Breast epithelium (tissue), 4 donors: ENCODE results near the gene MAU2. TPM values are rescaled to one million over a fixed set of nuclear protein-coding genes. Genes with fewer than 3 reads are reported as not detected.

Source experiments
- DNase-seq, 2 donors: peaks; one replicate each; pipeline ENCODE4 v3.0.0-alpha.2; 2019; ENCODE audit warnings: low spot score in 2 of 2
- H3K27ac ChIP-seq, 2 donors: fragments of 200-600 bp; sonication (generic) in 1 of 2; one replicate each; pipeline ENCODE4 v1.5.1; 2016 to 2019; ENCODE audit warnings: mild to moderate bottlenecking in 1 of 2
- H3K27me3 ChIP-seq, 2 donors: fragments of 200-600 bp; sonication (generic) in 1 of 2; one replicate each; pipeline versions ENCODE4 v1.5.1 to v1.6.0; 2017 to 2019; ENCODE audit warnings: control low read depth in 1 of 2, mild to moderate bottlenecking in 1 of 2
- H3K36me3 ChIP-seq: fragments of 200-600 bp; one replicate; pipeline ENCODE4 v1.5.1; 2019
- H3K4me1 ChIP-seq, 2 donors: fragments of 200-600 bp; sonication (generic); one replicate each; pipeline ENCODE4 v1.5.1; 2016 to 2019; ENCODE audit warnings: control low read depth in 1 of 2
- H3K4me3 ChIP-seq, 3 donors: fragments of 200-600 bp; sonication (generic); 1 replicate in 2 of 3; 2 replicates in 1 of 3; pipeline ENCODE4 v1.5.1; 2016 to 2019; ENCODE audit warnings: mild to moderate bottlenecking in 3 of 3, moderate library complexity in 2 of 3
- H3K9me3 ChIP-seq, 2 donors: fragments of 200-600 bp; sonication (generic) in 1 of 2; one replicate each; pipeline ENCODE4 v1.5.1; 2016 to 2019; ENCODE audit warnings: control low read depth in 1 of 2
- POLR2A ChIP-seq: fragments of 450-650 bp; IDR thresholded peaks from one replicate; pipeline ENCODE4 v1.6.1; 2016; ENCODE audit warnings: antibody characterized with exemption, mild to moderate bottlenecking, moderate library complexity
- POLR2AphosphoS5 ChIP-seq, 3 donors: sonication (generic); formaldehyde crosslinking; IDR thresholded peaks; one replicate each; pipeline ENCODE4 v1.6.1; 2017; ENCODE audit warnings: antibody characterized with exemption in 3 of 3
- intact Hi-C: fragments of 100-400 bp; cut with DNase I; formaldehyde crosslinking; loops from one replicate; pipeline ENCODE4 v1.15.1; 2023; ENCODE audit warnings: low total_unique reads
- total RNA-seq, 3 donors: library from RNA; depleted of rRNA; stranded (reverse); fragments of >200 nt; gene quantifications; one replicate each; pipeline ENCODE4 v1.1.0, GENCODE V29; 2016
- TF ChIP-seq, protein P1 (sequence below), 3 donors: fragments of 450-650 bp; IDR thresholded peaks; one replicate each; pipeline ENCODE4 v1.5.1; 2016 to 2017; ENCODE audit warnings: antibody characterized with exemption in 3 of 3, mild to moderate bottlenecking in 3 of 3, moderate library complexity in 3 of 3

MAU2 gene
- total RNA-seq, 3 donors from 2014 or later = 33.4 to 59.4 (median 53.1) TPM

DNA sequence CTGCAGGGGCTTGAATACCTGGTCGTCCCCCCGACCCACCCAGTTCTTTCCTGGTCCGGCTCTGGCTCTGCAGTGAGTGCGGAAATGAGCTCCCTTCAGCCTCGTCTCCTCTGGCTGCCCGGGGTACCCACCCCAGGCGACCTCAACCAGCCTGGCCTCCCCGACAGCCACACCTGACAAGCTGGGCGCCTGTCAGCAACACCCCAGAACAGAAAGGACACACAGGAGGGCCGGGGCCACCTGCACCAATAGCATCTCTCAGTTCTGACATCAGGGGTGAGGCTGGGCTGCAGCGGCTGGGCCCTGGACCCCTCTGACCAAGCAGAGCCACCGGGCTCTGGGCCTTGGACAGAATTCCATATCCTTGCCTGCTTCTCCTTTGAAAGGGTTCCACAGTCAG lies 20.0 kb upstream of the MAU2 start:
- no peak overlapping the region for H3K4me3 ChIP-seq
- no peaks in the 10 kb centered on the region for H3K9me3 ChIP-seq
- DNase-seq = no peak
- intact Hi-C loops = no loop called here
- H3K4me1 ChIP-seq = no peaks in the 10 kb centered on the region
- H3K27me3 ChIP-seq = no peaks in the 10 kb centered on the region
- H3K27ac ChIP-seq = no peak overlapping the region
- TF ChIP-seq POLR2A = no peak
- no peak for TF ChIP-seq POLR2AphosphoS5 (IDR thresholded peaks at IDR 0.05)
- TF ChIP-seq, protein P1, sequence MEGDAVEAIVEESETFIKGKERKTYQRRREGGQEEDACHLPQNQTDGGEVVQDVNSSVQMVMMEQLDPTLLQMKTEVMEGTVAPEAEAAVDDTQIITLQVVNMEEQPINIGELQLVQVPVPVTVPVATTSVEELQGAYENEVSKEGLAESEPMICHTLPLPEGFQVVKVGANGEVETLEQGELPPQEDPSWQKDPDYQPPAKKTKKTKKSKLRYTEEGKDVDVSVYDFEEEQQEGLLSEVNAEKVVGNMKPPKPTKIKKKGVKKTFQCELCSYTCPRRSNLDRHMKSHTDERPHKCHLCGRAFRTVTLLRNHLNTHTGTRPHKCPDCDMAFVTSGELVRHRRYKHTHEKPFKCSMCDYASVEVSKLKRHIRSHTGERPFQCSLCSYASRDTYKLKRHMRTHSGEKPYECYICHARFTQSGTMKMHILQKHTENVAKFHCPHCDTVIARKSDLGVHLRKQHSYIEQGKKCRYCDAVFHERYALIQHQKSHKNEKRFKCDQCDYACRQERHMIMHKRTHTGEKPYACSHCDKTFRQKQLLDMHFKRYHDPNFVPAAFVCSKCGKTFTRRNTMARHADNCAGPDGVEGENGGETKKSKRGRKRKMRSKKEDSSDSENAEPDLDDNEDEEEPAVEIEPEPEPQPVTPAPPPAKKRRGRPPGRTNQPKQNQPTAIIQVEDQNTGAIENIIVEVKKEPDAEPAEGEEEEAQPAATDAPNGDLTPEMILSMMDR (IDR thresholded peaks at IDR 0.05) = no peak
- peaks cover 4% of the 10 kb centered on the region for H3K36me3 ChIP-seq

DNA sequence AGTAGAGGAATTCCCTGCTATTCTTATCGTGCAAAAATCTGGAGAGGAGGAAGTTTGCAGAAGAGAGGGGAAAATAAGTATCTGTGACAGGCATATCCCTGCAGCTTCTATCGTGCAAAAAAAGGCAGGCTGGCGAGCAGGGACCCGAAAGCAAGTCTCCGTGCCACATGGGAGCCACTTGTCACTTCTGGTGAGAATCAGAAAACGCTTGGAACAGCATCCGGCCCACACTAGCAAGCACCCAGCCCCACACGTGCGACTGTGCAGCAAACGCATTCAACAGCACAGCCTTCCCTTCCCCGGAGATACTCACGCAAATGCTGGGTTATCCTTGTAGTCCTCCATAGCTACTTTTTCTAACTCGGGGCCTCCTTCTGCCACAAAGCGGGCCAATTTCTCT lies 17.2 kb upstream of the MAU2 start:
- no peaks in the 10 kb centered on the region for H3K4me1 ChIP-seq
- H3K27me3 ChIP-seq = no peaks in the 10 kb centered on the region
- TF ChIP-seq POLR2AphosphoS5 (IDR thresholded peaks at IDR 0.05) = no peak
- TF ChIP-seq, protein P1 (IDR thresholded peaks at IDR 0.05) = no peak
- no peak for TF ChIP-seq POLR2A
- H3K9me3 ChIP-seq = no peaks in the 10 kb centered on the region
- peaks cover 4% of the 10 kb centered on the region for H3K36me3 ChIP-seq
- DNase-seq = no peak
- intact Hi-C loops = no loop called here
- H3K27ac ChIP-seq = no peak overlapping the region
- no peak overlapping the region for H3K4me3 ChIP-seq

GRCh38 chr19:19304186-19304965 lies 16.3 kb upstream of the MAU2 start:
- Histone ChIP-seq H3K36me3 (peaks cover 4% of the 10 kb centered on the region), H3K4me1 (no peaks in the 10 kb centered on the region), H3K27me3 (no peaks in the 10 kb centered on the region), H3K9me3 (no peaks in the 10 kb centered on the region), H3K4me3 (no peak overlapping the region), H3K27ac (no peak overlapping the region)
- no peak for TF ChIP-seq POLR2A
- TF ChIP-seq POLR2AphosphoS5 (IDR thresholded peaks at IDR 0.05) = no peak
- TF ChIP-seq, protein P1 (IDR thresholded peaks at IDR 0.05) = no peak
- DNase-seq = no peak
- intact Hi-C loops = no loop called here

DNA sequence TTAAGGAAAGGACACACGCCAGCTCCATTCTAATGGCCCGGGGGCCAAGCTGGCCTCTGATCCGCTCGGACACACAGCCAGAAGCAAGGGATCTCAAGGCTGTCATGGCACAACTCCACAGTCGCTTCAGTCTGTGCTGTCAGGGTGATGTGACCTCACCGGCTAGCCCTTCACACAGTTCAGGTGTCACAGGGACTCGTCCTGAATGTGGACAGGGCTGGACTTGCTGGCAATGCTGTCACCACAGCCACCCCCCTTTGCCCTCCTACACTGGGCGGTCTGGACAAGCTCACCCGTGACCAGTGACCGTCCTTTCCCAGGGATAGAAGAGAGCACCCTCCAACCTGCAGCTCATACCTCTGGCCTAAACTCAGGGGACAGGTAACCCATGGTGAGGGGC lies 15.6 kb upstream of the MAU2 start:
- Histone ChIP-seq H3K4me3 (no peak overlapping the region), H3K27ac (no peak overlapping the region), H3K36me3 (peaks cover 4% of the 10 kb centered on the region), H3K27me3 (no peaks in the 10 kb centered on the region), H3K4me1 (no peaks in the 10 kb centered on the region), H3K9me3 (no peaks in the 10 kb centered on the region)
- no peak for DNase-seq
- intact Hi-C loops = no loop called here
- TF ChIP-seq POLR2AphosphoS5 (IDR thresholded peaks at IDR 0.05) (no peak), POLR2A (no peak)
- TF ChIP-seq, protein P1 (IDR thresholded peaks at IDR 0.05) = no peak

GRCh38 chr19:19305696-19306095 lies 14.9 kb upstream of the MAU2 start:
- TF ChIP-seq POLR2AphosphoS5 (IDR thresholded peaks at IDR 0.05) = no peak
- TF ChIP-seq POLR2A = no peak
- TF ChIP-seq, protein P1 (IDR thresholded peaks at IDR 0.05) = no peak
- intact Hi-C loops = no loop called here
- peaks cover 4% of the 10 kb centered on the region for H3K36me3 ChIP-seq
- no peaks in the 10 kb centered on the region for H3K27me3 ChIP-seq
- H3K9me3 ChIP-seq = no peaks in the 10 kb centered on the region
- H3K27ac ChIP-seq = no peak overlapping the region
- H3K4me1 ChIP-seq = no peaks in the 10 kb centered on the region
- DNase-seq = no peak
- no peak overlapping the region for H3K4me3 ChIP-seq
